ENCODE data around the gene MYO5A.

MYO5A gene

GRCh38 chr15:52483707-52484106 lies 45.0 kb downstream of the MYO5A start:
- TF ChIP-seq CTCF (IDR thresholded peaks at IDR 0.05; ENCODE audit: low read length) (no peak), EZH2 (IDR thresholded peaks at IDR 0.05; ENCODE audit: borderline replicate concordance, low read length) (no peak)
- Histone ChIP-seq H3K79me2 (ENCODE audit: insufficient read depth, low read length) (no peaks in the 10 kb centered on the region; the same call in 1 of the 2 replicates), H3F3A (ENCODE audit: insufficient read depth, low read length) (no peaks in the 10 kb centered on the region), H3K4me3 (ENCODE audit: low read depth, low read length, poor library complexity, severe bottlenecking) (no peak overlapping the region), H3K9ac (ENCODE audit: low read length) (no peak overlapping the region), H3K4me1 (ENCODE audit: insufficient read depth, low read length, severe bottlenecking) (peaks cover 46% of the 10 kb centered on the region), H2AFZ (ENCODE audit: low read length) (no peak overlapping the region), H3K4me2 (ENCODE audit: low read length) (no peak overlapping the region), H3K36me3 (ENCODE audit: insufficient read depth, low read length) (0 out of 2 replicates have a peak, but pooled peaks cover 2% of the 10 kb centered on the region), H3K9me2 (ENCODE audit: low read depth, low read length) (no peaks in the 10 kb centered on the region), H3K9me3 (ENCODE audit: low read length) (peaks cover under 1% of the 10 kb centered on the region; the same call in 1 of the 2 replicates), H3K27ac (ENCODE audit: low read depth, low read length, poor library complexity, severe bottlenecking) (no peak overlapping the region), H4K20me1 (ENCODE audit: insufficient read depth, low read length) (no peaks in the 10 kb centered on the region), H3K27me3 (ENCODE audit: insufficient read depth, low read length) (no peaks in the 10 kb centered on the region)

GRCh38 chr15:52481915-52482314 lies 46.8 kb downstream of the MYO5A start:
- no peaks in the 10 kb centered on the region; the same call in 1 of the 2 replicates for H3K79me2 ChIP-seq (ENCODE audit: insufficient read depth, low read length)
- peak overlapping the region; percentile 71 for H3K27ac ChIP-seq (ENCODE audit: low read depth, low read length, poor library complexity, severe bottlenecking)
- no peak for TF ChIP-seq CTCF (IDR thresholded peaks at IDR 0.05; ENCODE audit: low read length)
- no peak for TF ChIP-seq EZH2 (IDR thresholded peaks at IDR 0.05; ENCODE audit: borderline replicate concordance, low read length)

GRCh38 chr15:52480990-52481389 lies 47.7 kb downstream of the MYO5A start:
- Histone ChIP-seq H3K4me3 (ENCODE audit: low read depth, low read length, poor library complexity, severe bottlenecking) (no peak overlapping the region), H3F3A (ENCODE audit: insufficient read depth, low read length) (no peaks in the 10 kb centered on the region), H4K20me1 (ENCODE audit: insufficient read depth, low read length) (no peaks in the 10 kb centered on the region), H3K4me2 (ENCODE audit: low read length) (no peak overlapping the region), H3K27me3 (ENCODE audit: insufficient read depth, low read length) (no peaks in the 10 kb centered on the region), H3K9ac (ENCODE audit: low read length) (no peak overlapping the region), H3K4me1 (ENCODE audit: insufficient read depth, low read length, severe bottlenecking) (peaks cover 38% of the 10 kb centered on the region), H3K79me2 (ENCODE audit: insufficient read depth, low read length) (no peaks in the 10 kb centered on the region; the same call in 1 of the 2 replicates), H3K9me3 (ENCODE audit: low read length) (peaks cover 3% of the 10 kb centered on the region; the same call in 1 of the 2 replicates), H3K9me2 (ENCODE audit: low read depth, low read length) (no peaks in the 10 kb centered on the region), H3K27ac (ENCODE audit: low read depth, low read length, poor library complexity, severe bottlenecking) (peak overlapping the region; percentile 59), H3K36me3 (ENCODE audit: insufficient read depth, low read length) (0 out of 2 replicates have a peak, but pooled peaks cover 7% of the 10 kb centered on the region), H2AFZ (ENCODE audit: low read length) (no peak overlapping the region)
- TF ChIP-seq CTCF (IDR thresholded peaks at IDR 0.05; ENCODE audit: low read length) (no peak), EZH2 (IDR thresholded peaks at IDR 0.05; ENCODE audit: borderline replicate concordance, low read length) (no peak)

More at GRCh38 chr15:52481915-52482314, 46.8 kb downstream of the MYO5A start:
- Histone ChIP-seq H3K9me3 (ENCODE audit: low read length) (peaks cover 3% of the 10 kb centered on the region; the same call in 1 of the 2 replicates), H3K4me2 (ENCODE audit: low read length) (peak overlapping the region; percentile 36), H3K4me3 (ENCODE audit: low read depth, low read length, poor library complexity, severe bottlenecking) (no peak overlapping the region), H3K9ac (ENCODE audit: low read length) (no peak overlapping the region), H3K36me3 (ENCODE audit: insufficient read depth, low read length) (0 out of 2 replicates have a peak, but pooled peaks cover 7% of the 10 kb centered on the region), H2AFZ (ENCODE audit: low read length) (no peak overlapping the region), H3K9me2 (ENCODE audit: low read depth, low read length) (no peaks in the 10 kb centered on the region), H3K4me1 (ENCODE audit: insufficient read depth, low read length, severe bottlenecking) (peaks cover 38% of the 10 kb centered on the region), H4K20me1 (ENCODE audit: insufficient read depth, low read length) (no peaks in the 10 kb centered on the region), H3F3A (ENCODE audit: insufficient read depth, low read length) (no peaks in the 10 kb centered on the region), H3K27me3 (ENCODE audit: insufficient read depth, low read length) (no peaks in the 10 kb centered on the region)
